Duodenal mucosa (tissue), 2 donors: ENCODE data around the gene NUDT14.

Source experiments
- H3K27ac ChIP-seq: one replicate; pipeline ENCODE4 v1.7.0; 2013; ENCODE audit warnings: low read depth, low read length
- H3K27me3 ChIP-seq, 2 donors: one replicate each; pipeline ENCODE4 v1.7.0; 2013; ENCODE audit warnings: low read length in 2 of 2, control low read depth in 1 of 2; ENCODE audit not compliant: insufficient read depth in 2 of 2, control insufficient read depth in 1 of 2
- H3K36me3 ChIP-seq, 2 donors: one replicate each; pipeline ENCODE4 v1.7.0; 2013; ENCODE audit warnings: low read length in 2 of 2, control low read depth in 1 of 2; ENCODE audit not compliant: insufficient read depth in 2 of 2, control insufficient read depth in 1 of 2
- H3K4me1 ChIP-seq, 2 donors: one replicate each; pipeline ENCODE4 v1.7.0; 2013; ENCODE audit warnings: low read length in 2 of 2, control low read depth in 1 of 2; ENCODE audit not compliant: insufficient read depth in 2 of 2, control insufficient read depth in 1 of 2
- H3K4me3 ChIP-seq, 2 donors: one replicate each; pipeline ENCODE4 v1.7.0; 2013; ENCODE audit warnings: low read length in 2 of 2, low read depth in 1 of 2
- H3K9ac ChIP-seq, 2 donors: one replicate each; pipeline ENCODE4 v1.7.0; 2013; ENCODE audit warnings: low read length in 2 of 2, low read depth in 1 of 2
- H3K9me3 ChIP-seq, 2 donors: one replicate each; pipeline ENCODE4 v1.7.0; 2013; ENCODE audit warnings: low read length in 2 of 2, control low read depth in 1 of 2; ENCODE audit not compliant: control insufficient read depth in 1 of 2

Gene NUDT14

DNA sequence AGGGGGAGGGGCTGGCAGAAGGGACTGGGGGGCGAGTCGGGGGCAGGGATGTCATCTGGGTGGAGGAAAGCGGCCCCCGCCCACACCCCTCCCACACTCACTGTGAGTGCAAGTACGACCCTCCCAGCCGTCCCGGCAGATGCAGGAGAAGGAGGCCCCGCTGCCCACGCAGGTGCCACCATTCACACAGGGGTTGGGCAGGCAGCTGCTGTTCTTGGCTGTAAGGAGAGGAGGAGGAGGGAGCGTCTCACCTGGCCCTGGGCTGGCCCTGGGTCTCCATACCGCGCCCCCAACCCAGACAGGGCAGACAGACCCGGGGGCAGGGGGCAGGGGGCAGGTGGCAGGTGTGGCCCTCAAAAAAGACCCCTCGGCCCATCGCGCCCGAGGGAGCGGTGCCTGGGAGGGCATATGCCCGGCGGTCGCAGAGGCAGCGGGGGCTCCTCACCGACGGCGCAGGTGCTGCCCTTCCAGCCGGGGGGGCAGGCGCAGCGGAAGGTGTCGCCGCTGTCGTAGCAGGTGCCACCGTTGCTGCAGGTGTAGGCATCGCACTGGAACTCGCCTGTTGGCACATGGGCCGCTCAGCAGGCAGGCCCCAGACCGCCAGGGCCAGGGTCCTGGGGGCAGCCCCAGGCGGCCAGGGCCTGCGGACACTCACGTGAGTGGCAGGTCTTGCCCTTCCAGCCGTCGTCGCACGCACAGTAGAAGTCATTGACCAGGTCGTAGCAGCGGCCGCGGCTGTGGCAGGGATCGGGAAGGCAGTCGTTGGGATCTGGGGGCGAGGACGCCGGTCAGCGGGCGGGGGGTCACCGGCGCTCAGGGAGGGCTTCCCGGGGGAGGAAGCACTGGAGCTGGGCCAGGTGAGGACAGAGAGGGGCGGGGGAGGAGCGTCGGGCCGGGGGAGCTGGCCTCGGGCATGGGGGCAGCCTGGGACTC is 33.2 kb downstream of the NUDT14 start:
- Histone ChIP-seq H3K27ac (no peak overlapping the region), H3K4me1 (no peaks in the 10 kb centered on the region), H3K36me3 (no peaks in the 10 kb centered on the region), H3K9me3 (no peaks in the 10 kb centered on the region), H3K4me3 (no peak overlapping the region), H3K9ac (no peak overlapping the region), H3K27me3 (no peaks in the 10 kb centered on the region)

DNA sequence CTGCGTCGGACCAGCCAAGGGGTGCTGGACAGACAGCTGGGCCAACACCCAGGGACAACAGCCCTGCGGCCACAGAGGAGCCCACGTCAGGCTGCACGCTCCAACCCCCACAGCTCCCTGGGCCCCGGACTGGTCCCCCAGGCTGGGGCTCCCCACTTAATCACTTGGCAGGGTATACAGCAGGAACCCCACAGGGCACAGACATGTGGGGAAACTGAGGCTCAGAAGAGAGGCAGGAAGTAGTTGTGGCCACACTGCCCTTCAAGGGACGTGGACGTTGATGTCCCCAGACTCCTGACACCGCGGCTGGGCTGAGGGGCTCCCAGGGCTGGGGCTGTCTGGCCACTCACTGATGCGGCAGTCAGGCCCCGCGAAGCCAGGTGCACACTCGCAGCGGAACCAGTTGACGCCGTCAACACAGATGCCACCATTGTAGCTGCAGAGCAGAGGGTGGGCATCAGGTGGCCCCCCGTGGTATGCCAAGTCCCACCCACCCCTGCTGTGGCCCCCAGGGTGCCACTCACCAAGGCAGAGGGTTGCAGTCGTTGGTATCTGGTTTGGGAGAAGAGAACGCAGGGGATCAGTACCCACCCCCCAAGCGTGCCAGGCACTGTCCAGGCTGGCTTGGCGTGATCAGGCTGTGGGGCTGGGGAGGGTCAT is 34.0 kb downstream of the NUDT14 start:
- no peak overlapping the region for H3K27ac ChIP-seq
- no peak overlapping the region for H3K4me3 ChIP-seq
- no peaks in the 10 kb centered on the region for H3K27me3 ChIP-seq
- no peaks in the 10 kb centered on the region for H3K4me1 ChIP-seq
- no peaks in the 10 kb centered on the region for H3K36me3 ChIP-seq
- no peaks in the 10 kb centered on the region for H3K9me3 ChIP-seq
- H3K9ac ChIP-seq: no peak overlapping the region

DNA sequence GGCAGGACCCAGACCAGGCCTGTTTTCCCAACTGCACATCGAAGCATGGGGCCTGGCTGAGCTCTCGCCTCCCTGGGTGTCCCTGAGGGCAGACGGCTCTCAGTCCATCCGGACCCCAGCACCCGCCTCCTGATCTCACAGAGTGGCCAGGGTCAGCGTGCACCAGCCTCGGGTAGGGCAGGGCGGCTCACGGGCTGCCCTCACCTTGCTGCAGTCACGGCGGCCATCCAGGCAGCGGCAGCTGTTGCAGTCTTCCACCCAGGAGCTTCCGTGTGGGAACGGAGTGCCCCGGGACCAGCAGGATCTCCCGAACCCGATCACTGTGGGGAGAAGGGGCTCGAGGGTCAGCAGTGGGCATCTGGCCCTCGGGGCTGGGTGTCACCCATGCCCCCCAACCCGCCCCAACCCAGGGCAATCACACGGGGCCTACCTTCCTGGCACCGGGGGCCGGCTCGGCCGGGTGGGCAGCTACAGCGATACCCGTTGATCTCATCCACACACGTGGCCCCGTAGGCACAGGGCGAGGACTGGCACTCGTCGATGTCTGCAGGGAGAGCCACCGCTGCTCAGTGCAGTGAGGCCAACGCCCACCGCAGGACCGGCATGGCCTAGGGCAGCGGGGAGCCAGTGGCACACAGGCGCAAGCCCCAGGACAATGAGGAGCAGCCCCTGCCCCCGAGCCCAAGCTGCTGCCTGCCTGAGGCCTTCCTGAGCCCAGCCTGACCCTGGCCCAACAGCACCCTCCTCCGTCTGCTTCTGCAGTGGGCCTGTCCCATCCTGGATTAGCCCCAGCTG is 34.7 kb downstream of the NUDT14 start:
- Histone ChIP-seq H3K9me3 (no peaks in the 10 kb centered on the region), H3K36me3 (no peaks in the 10 kb centered on the region)

DNA sequence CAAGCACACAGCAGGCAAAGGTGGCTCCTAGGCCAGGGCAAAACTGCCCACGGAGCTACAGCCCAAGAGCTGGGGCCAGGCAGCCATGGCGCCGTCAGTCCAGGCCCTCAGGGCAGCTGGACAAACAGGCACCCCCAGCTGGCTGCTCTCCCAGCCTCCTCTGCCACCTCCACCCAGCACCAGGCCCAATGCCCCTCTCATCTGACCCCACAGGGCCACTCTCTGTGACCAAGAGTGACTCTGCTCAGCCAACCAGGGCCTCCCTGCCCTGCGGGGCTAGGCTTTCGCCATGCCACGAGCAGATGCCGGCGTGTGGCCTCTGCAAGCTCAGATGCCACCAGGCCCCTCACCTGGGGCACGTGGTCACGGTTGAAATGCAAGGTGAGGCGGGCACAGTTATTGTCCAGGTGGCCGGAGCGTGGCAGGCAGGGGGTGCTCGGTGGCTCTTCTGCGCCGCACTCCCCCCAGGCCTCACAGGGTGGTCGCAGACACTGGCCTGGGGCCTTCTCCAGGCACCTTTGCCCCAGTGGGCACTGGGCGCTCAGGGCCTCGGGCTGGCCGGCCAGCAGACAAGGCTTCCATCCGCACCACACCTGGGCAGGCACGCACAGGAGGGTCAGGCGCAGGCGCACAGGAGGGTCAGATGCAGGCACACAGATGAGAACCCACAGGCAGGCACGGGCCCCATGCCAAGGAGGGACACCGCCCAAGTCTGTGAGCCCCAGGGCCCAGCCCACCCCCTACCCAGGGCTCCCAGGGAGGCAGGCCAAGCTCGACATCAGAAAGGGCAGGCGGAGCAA is 35.5 kb downstream of the NUDT14 start:
- H3K4me1 ChIP-seq: no peaks in the 10 kb centered on the region
- no peaks in the 10 kb centered on the region for H3K27me3 ChIP-seq
- no peak overlapping the region for H3K4me3 ChIP-seq
- no peaks in the 10 kb centered on the region for H3K9me3 ChIP-seq
- H3K36me3 ChIP-seq: no peaks in the 10 kb centered on the region
- no peak overlapping the region for H3K27ac ChIP-seq
- H3K9ac ChIP-seq: no peak overlapping the region

More for the DNA sequence above, 34.7 kb downstream of the NUDT14 start:
- H3K9ac ChIP-seq: no peak overlapping the region
- no peaks in the 10 kb centered on the region for H3K4me1 ChIP-seq
- H3K27me3 ChIP-seq: no peaks in the 10 kb centered on the region
- no peak overlapping the region for H3K27ac ChIP-seq
- H3K4me3 ChIP-seq: no peak overlapping the region

DNA sequence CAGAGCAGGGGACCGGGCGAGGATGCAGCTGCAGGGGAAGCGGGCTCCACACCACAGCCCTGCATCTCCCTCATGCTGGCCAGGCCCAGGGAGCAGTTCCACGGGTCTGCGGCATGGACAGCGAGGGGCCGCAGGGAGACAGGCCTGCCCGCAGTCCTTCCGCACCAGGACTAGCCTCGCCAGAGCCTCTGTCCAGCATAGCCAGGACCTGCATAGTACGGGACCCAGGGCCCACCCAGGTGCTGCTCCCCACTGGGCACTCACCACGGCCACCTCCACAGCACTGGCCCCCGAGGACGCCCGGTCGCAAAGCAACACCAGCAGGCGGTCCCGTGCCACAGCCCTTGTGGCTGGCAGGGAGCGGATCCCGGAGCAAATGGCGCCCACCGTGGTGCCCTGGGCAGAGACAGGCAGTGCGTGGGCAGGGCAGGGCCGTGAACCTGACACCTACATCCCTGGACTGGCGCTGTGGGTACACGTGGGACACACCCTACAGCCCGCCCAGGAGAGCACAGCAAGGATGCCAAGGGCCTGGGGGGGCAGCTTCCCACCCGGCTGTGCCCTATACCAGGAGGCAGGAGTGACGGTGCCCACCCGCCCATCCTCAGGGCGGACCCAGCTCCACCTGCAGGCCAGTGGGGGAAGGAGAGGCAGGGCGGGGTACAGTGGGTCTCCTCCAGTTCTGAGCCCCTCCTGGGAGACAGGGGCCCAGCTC is 36.3 kb downstream of the NUDT14 start:
- H3K36me3 ChIP-seq: no peaks in the 10 kb centered on the region

DNA sequence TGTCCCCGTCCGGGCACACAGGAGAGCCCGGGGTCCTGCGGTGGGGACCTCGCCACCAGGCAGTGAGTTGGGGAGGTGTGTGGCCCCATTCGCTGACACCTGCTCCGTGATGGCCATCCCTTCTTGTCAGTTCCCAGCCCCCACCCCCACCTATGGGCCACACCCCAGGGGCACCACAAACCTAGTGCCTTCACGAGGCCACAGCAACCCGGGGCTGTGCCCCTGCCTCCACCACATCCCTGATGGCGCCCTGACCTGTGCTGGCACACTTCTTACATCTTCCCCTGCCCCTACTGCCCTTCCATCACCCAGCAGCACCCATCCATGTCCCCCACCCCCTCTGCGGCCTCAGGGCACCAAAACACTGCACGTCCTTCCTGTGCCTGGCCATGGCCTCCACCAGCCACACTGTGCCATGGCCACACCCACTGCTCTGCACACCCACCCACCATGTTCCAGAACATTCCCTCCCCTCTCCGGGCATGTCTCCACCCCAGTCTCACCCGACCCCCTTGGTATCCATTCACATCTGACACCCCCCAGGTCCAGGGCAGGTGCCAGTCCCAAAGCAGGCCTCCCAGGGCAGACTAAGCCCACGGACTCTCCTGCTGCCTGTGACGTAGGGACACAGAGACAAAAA is 37.0 kb downstream of the NUDT14 start:
- H3K4me1 ChIP-seq: no peaks in the 10 kb centered on the region
- no peak overlapping the region for H3K9ac ChIP-seq
- no peak overlapping the region for H3K4me3 ChIP-seq
- H3K27me3 ChIP-seq: no peaks in the 10 kb centered on the region
- peaks cover 7 to 10% of the 10 kb centered on the region in 2 donors for H3K9me3 ChIP-seq
- H3K27ac ChIP-seq: no peak overlapping the region
- no peaks in the 10 kb centered on the region for H3K36me3 ChIP-seq

More for the DNA sequence above, 36.3 kb downstream of the NUDT14 start:
- H3K27me3 ChIP-seq: no peaks in the 10 kb centered on the region
- peaks cover 4% of the 10 kb centered on the region in 2 donors for H3K9me3 ChIP-seq
- H3K9ac ChIP-seq: no peak overlapping the region
- H3K4me3 ChIP-seq: no peak overlapping the region
- no peaks in the 10 kb centered on the region for H3K4me1 ChIP-seq
- H3K27ac ChIP-seq: no peak overlapping the region

DNA sequence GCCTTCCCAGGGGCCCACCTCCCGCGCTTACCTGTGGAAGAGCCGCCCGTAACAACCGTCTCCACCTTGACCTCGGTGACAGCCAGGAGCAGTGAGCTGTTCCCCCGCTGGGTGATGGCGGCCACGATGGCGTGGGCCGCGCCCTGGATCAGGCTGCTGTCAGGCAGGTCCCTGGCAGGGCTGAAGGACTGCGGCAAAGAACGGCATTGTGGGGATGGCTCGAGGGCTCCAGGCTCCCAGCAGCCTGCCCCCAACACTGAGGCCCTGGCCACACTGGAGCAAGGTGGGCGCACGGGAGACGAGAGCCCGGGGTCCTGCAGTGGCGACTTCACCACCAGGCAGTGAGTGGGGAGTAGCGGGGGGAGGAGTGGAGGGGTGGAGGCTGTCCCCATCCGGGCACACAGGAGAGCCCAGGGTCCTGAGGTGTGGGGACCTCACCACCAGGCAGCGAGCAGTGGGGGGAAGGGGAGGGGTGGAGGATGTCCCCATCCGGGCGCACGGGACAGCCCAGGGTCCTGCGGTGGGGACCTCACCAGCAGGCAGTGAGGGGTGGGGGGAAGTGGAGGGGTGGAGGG is 37.6 kb downstream of the NUDT14 start:
- H3K27me3 ChIP-seq: no peaks in the 10 kb centered on the region
- H3K4me3 ChIP-seq: no peak overlapping the region
- H3K36me3 ChIP-seq: no peaks in the 10 kb centered on the region
- peaks cover 7 to 10% of the 10 kb centered on the region in 2 donors for H3K9me3 ChIP-seq
- H3K9ac ChIP-seq: no peak overlapping the region
- H3K4me1 ChIP-seq: no peaks in the 10 kb centered on the region
- H3K27ac ChIP-seq: no peak overlapping the region

DNA sequence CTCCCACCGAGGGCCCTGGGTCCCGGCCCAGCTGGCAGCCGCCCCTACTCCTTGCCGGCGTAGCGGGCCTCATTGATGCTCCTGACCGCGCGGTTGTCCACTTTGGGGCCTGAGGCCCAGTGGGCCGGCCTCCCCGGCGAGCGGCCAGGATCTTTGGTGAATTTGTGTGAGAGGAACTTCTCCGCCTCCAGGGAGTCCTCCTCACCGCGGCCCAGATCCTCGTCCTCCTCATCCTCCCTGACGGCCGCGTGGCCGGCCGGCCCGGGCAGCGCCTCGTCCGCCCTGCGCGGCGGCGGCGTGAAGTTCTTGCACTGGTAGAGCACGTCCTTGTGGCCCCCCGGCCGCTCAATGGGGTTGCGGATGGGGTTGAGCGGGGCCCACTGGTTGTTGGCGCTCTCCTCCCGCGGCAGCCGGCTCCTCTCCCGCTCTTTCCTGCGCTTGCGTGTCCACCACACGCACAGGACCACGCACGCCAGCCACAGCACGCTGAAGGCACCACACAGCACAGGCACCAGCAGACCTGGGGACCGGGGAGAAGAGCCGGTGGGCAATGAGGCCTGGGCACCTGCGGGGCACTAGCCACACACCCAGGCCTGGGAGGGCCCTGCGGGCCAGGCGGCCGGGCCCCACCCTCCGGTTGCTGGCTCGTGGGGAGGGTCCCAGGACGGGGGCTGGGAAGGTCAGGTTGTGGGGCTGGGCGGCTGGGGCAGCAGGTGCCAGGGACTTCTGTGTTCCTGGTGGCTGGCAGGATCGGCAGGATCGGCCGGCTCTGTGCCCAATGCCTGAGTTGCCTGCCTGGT is 38.3 kb downstream of the NUDT14 start:
- no peaks in the 10 kb centered on the region for H3K4me1 ChIP-seq
- no peaks in the 10 kb centered on the region for H3K36me3 ChIP-seq
- H3K4me3 ChIP-seq: no peak overlapping the region
- peaks cover 7 to 10% of the 10 kb centered on the region in 2 donors for H3K9me3 ChIP-seq
- no peak overlapping the region for H3K27ac ChIP-seq
- no peak overlapping the region for H3K9ac ChIP-seq
- H3K27me3 ChIP-seq: no peaks in the 10 kb centered on the region
